GM12873 (cell line): ENCODE measurements around the gene VMO1.

Experiments used
- TF ChIP-seq, protein P1 (sequence below): IDR thresholded peaks from 2 replicates; pipeline ENCODE4 v1.5.1; 2012; ENCODE audit warnings: low read depth, mild to moderate bottlenecking, moderate library complexity, low read length, control low read depth; ENCODE audit not compliant: insufficient read depth; ENCODE audit errors: missing control alignments

VMO1 gene

DNA sequence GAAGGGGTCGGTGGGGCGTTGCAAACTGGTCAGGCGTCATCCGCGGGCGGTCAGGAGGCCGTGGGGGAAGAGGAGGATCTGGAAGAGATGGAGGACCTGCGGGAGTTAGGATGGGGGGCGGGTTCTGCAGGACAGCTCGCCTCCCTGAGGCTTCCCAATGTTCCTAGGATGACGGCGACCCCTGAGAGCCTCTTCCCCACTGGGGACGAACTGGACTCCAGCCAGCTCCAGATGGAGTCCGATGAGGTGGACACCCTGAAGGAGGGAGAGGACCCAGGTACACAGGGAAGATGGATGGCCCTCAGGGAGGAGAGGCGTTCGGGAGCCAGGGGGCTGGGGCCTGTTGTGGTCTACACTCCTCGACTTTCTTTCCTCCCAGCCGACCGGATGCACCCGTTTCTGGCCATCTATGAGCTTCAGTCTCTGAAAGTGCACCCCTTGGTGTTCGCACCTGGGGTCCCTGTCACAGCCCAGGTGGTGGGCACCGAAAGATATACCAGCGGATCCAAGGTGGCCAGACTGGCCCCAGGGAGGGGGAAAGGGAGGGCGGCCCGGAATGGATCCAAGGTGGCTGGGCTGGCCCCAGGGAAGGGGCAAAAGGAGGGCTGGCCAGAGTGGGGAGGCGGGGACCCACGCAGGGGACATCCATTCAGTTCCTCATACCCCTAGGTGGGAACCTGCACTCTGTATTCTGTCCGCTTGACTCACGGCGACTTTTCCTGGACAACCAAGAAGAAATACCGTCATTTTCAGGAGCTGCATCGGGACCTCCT is 21.6 kb upstream of the VMO1 start:
- TF ChIP-seq, protein P1, sequence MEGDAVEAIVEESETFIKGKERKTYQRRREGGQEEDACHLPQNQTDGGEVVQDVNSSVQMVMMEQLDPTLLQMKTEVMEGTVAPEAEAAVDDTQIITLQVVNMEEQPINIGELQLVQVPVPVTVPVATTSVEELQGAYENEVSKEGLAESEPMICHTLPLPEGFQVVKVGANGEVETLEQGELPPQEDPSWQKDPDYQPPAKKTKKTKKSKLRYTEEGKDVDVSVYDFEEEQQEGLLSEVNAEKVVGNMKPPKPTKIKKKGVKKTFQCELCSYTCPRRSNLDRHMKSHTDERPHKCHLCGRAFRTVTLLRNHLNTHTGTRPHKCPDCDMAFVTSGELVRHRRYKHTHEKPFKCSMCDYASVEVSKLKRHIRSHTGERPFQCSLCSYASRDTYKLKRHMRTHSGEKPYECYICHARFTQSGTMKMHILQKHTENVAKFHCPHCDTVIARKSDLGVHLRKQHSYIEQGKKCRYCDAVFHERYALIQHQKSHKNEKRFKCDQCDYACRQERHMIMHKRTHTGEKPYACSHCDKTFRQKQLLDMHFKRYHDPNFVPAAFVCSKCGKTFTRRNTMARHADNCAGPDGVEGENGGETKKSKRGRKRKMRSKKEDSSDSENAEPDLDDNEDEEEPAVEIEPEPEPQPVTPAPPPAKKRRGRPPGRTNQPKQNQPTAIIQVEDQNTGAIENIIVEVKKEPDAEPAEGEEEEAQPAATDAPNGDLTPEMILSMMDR = no peak

DNA sequence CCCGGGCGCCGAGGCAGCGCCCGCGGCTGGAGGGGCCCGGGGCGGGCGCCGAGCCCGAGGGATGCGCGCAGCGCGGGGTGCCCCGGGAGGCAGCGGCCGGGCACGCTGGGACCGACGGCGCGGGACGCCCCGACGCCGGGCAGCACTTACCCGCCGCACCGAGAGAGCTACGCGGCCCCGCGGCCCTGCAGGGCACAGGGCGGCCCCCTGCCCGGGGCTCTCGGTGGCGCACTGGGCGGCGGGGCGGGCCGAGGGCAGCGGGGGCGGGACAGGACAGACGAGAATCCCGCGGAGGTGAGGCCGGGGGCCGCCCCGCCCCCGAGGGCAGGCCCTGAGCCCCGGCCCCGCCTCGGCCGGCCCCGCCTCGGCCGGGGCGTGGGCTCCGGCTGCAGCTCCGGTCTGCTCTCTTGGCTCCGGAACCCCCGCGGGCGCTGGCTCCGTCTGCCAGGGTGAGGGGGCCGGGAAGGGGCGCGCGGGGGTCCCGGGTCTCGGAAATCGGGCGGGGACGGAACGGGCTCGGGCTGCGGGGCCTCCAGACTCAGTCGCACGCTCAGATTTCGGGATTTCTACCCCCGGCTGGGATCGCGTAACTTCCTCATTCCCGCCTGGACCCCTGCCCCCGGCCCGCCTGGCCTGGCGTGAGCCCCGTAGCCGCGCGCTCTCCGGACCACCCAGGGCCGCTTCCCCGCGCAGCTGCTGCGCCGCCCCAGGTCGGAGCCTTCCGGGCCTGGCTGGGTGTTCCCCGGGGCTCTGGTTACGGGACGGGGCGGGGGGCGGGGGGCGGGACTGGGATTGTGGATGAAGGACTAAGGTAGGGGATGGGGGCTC is 20.8 kb upstream of the VMO1 start, which contains the start of gene PLD2:
TSS of gene PLD2 (plus strand) at position 376 of the 828 bp plus-strand sequence. CDS start 621 bp downstream, outside the sequence.
- TF ChIP-seq, protein P1 = no peak

DNA sequence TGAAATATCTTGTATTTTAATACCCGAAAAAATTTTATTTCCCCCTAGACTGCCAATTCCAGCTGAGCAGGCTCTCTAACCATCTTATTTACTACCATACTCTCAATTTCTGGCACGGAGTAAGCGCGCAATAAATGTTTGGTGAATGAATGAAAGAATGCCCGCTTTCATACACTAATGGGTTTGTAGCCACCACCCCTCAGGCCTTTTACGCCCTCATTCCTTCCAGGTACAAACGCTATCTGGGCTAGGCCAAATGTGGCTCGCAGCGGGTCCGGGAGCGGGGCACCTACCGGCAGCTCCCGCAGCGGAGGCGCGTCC is 20.3 kb upstream of the VMO1 start:
- TF ChIP-seq, protein P1 = no peak

DNA sequence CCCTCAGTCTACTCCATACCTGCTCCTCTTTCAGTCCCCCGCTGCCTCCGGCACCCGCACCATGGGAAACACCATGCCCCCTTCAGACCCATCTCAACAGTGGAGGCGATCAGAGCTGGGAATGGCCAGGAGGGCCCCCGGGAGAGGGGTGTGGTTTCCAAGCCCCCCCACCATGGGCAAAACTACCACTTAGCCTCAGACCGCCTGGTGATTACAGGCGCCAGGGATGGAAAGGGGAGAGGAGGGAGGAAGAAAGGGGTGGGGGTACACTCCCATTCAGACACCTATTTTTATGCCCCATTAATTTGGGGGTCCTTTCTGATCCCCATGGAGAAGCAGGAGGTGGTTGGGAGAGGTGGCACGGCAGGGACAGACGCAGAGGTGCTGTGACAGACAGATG is 16.1 kb upstream of the VMO1 start, which contains the start of gene C17orf114:
TSS of gene C17orf114 (minus strand) at position 101 of the 400 bp plus-strand sequence.
- TF ChIP-seq, protein P1 = no peak

DNA sequence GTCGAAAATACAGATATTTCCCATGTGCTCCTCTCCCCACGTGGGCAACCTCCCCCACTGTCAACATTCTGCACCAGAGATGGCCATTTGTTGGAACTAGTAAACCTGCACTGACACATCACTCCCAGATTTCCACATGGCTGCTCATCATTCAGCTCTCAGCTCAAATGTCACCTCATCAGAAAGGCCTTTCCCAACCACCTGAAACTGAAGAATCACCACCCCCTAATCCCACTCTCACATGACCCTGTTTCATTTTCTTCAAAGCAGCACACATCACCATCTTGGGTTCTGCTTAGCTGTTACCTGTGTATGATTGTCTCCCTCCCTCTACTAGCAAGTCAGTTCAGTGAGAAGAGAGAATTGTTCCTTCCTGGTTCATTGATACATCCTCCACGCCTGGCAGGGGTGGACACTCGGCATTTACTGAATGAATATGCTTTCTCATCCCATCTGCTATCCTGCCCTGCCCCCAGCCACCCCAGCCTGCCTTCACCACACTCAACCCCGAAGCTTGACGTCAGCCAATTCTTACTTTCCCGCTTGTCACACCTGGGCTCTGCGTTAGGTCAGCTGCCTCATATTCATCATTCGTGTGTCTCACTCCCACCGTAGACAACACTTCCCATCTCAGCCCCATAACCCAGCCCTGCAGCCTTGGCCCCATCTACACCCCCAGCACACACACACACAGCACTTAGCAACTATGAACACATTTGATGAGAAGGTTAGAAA is 14.5 kb upstream of the VMO1 start:
- TF ChIP-seq, protein P1 = no peak

DNA sequence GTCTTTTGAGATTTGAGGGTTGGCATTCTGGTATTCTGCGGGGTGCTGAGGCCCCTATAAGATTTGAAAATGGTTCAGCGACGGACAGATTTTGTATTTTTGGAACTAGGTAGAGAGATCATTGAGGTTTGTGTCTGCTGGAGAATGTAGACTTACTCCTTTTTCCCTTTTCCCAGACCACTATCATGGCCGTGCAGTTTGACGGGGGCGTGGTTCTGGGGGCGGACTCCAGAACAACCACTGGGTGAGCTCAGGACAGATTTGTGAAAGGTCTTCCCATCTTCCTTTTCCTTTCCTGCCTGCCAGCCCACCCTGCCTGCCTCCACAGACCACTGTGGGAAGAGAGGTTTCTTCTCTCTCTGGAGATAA is 10.4 kb upstream of the VMO1 start:
- TF ChIP-seq, protein P1 = no peak

DNA sequence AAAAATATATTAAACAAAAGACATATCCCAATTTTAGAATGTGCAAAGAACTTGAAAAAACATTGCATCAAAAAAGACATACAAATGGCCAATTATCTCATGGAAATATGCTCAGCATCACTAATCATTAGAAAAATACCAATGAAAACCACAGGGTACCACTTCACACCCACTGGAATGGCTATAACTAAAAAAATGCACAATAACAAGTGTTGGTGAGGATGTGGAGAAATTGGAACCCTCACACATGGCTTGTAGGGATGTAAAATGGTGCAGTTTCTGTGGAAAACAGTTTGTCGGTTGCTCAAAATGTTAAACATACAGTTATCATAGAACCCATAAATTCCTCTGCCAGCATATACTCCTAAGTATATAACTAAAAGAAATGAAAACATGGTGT is 9.0 kb upstream of the VMO1 start:
- TF ChIP-seq, protein P1 = no peak
